ENCODE results near the gene OXT.
"Not testable (repeated sequence)": the region's sequence is repeated elsewhere in the genome, so short reads cannot be mapped to it uniquely, and the experiment has no call there.

Gene OXT

DNA sequence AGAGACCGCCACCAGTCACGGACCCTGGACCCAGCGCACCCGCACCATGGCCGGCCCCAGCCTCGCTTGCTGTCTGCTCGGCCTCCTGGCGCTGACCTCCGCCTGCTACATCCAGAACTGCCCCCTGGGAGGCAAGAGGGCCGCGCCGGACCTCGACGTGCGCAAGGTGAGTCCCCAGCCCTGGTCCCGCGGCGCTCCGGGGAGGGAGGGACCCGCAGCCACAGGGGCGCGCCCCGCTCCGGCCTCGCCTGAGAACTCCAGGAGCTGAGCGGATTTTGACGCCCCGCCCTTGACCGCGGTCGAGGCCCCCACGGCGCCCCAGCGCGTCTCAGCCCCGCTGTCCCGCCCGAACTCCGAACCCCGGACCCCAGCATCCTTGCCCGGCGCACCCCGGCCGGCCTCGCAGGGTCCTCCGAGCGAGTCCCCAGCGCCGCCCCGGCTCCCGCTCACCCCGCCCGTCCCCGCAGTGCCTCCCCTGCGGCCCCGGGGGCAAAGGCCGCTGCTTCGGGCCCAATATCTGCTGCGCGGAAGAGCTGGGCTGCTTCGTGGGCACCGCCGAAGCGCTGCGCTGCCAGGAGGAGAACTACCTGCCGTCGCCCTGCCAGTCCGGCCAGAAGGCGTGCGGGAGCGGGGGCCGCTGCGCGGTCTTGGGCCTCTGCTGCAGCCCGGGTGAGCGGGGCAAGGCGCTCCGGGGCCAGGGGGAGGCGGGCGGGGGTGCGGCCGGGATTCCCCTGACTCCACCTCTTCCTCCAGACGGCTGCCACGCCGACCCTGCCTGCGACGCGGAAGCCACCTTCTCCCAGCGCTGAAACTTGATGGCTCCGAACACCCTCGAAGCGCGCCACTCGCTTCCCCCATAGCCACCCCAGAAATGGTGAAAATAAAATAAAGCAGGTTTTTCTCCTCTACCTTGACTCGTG is at the start of gene OXT:
TSS of gene OXT (plus strand) at position 11 of the 920 bp plus-strand sequence. CDS start at position 47, 36 bp downstream.
- Histone ChIP-seq H3K4me1 (ENCODE audit: control insufficient read depth, insufficient read depth, low read length) (no peaks in the 10 kb centered on the region), H3K36me3 (ENCODE audit: control insufficient read depth, insufficient read depth, low read length) (no peaks in the 10 kb centered on the region), H3K4me3 (ENCODE audit: low read depth, low read length) (peak within 1 kb of the TSS; percentile 41), H3K27me3 (ENCODE audit: control insufficient read depth, insufficient read depth, low read length) (peaks cover 23% of the 10 kb centered on the region), H3K9me3 (ENCODE audit: control insufficient read depth, insufficient read depth, low read length) (no peaks in the 10 kb centered on the region), H3K9ac (ENCODE audit: low read depth, low read length) (no peak within 1 kb of the TSS)

DNA sequence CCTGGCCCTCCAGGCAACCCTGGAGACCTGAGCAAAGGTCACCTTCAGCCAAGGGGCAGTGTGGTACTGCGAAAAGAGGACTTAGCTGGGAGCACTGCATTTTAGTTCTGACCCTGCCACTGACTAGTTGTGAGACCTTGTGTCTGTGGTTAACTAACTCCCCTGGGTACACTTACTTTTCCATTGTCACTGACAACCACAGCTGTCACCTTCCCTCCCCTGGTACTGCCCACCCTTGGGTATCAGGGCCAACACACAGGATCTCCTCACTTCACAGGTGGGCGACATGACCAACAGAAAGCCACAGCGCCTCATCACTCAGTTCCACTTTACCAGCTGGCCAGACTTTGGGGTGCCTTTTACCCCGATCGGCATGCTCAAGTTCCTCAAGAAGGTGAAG is 49.6 kb upstream of the OXT start:
- Histone ChIP-seq H3K36me3 (ENCODE audit: control insufficient read depth, insufficient read depth, low read length) (peaks cover 34% of the 10 kb centered on the region), H3K27me3 (ENCODE audit: control insufficient read depth, insufficient read depth, low read length) (no peaks in the 10 kb centered on the region), H3K4me3 (ENCODE audit: low read depth, low read length) (no peak overlapping the region), H3K9me3 (ENCODE audit: control insufficient read depth, insufficient read depth, low read length) (no peaks in the 10 kb centered on the region), H3K9ac (ENCODE audit: low read depth, low read length) (no peak overlapping the region), H3K4me1 (ENCODE audit: control insufficient read depth, insufficient read depth, low read length) (no peaks in the 10 kb centered on the region)

DNA sequence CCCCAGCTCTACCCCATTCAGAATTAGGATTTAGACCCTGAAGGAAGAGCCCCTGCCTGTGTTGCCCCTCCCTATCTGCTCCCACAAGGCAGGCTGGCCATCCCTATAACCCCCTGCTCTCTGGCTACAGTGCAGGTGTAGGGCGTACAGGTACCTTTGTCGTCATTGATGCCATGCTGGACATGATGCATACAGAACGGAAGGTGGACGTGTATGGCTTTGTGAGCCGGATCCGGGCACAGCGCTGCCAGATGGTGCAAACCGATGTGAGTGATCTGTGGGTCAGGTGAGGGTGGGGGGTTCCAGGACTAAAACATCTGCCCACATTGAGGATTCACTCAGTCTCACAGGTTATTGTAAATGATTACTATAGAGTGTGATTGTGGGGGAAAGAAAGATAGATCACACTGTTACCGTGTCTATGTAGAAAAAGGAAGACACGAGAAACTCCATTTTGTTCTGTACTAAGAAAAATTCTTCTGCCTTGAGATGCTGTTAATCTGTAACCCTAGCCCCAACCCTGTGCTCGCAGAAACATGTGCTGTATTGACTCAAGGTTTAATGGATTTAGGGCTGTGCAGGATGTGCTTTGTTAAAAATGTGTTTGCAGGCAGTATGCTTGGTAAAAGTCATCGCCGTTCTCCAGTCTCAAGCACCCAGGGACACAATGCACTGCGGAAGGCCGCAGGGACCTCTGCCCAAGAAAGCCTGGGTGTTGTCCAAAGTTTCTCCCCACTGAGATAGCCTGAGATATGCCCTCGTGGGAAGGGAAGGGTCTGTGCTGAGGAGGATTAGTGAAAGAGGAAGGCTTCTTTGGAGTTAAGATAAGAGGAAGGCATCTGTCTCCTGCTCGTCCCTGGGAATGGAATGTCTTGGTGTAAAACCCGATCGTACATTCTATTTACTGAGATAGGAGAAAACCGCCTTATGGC is 48.6 kb upstream of the OXT start:
- not testable (repeated sequence) for H3K4me3 ChIP-seq (ENCODE audit: low read depth, low read length); H3K4me1 ChIP-seq (ENCODE audit: control insufficient read depth, insufficient read depth, low read length); H3K27me3 ChIP-seq (ENCODE audit: control insufficient read depth, insufficient read depth, low read length); H3K9me3 ChIP-seq (ENCODE audit: control insufficient read depth, insufficient read depth, low read length); H3K9ac ChIP-seq (ENCODE audit: low read depth, low read length)
- peaks cover 41% of the 10 kb centered on the region for H3K36me3 ChIP-seq (ENCODE audit: control insufficient read depth, insufficient read depth, low read length)

DNA sequence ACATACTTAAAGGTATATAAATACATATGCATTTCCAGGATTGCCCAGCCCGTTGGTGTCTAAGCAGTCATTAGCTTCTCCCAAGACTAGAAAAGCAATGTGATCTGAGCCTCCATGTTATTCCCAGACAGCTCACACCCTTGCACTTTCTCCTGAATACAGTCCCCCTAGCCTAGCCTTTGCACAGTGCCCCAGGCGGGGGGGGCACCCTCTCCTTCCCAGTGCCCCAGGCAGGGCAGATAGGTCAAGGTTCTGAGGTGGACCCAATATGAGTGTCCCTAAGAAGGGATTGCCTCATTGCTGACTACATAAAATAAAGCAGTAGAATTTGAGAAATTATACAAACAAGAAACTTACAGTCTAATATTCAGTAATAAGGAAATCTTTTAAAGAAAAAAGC is 43.4 kb upstream of the OXT start:
- H3K36me3 ChIP-seq (ENCODE audit: control insufficient read depth, insufficient read depth, low read length) = peaks cover 29% of the 10 kb centered on the region
- no peaks in the 10 kb centered on the region for H3K27me3 ChIP-seq (ENCODE audit: control insufficient read depth, insufficient read depth, low read length)
- no peak overlapping the region for H3K4me3 ChIP-seq (ENCODE audit: low read depth, low read length)
- H3K9me3 ChIP-seq (ENCODE audit: control insufficient read depth, insufficient read depth, low read length) = no peaks in the 10 kb centered on the region
- H3K9ac ChIP-seq (ENCODE audit: low read depth, low read length) = no peak overlapping the region
- no peaks in the 10 kb centered on the region for H3K4me1 ChIP-seq (ENCODE audit: control insufficient read depth, insufficient read depth, low read length)

DNA sequence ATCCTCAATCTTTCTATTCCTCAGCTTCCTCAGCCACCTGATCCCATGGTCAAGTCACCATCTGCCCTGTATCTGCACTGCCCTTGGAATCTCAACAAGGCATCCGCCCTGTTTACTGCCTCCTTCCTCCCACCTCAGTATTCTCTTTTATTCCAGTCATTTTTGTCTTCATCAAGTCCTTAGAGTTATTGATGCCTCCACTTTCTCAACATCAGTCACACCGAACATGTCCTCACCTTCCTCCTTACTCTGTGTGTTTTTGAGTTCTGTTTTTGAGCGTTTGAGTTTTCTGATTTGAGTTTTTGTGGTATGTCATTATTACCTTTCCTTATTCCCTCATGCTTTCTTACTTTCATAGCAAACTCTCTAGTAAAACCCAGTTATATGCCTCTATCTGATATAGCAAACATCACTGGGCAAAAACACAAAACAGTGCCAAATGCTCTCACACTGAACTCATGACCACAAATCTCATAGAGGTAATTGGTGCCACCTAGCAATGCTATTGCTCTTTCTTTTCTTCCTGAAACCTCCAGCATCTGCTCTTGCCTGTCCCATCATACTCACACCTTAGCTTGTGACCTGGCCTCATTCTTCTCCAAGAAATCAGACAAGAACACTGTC is 39.8 kb upstream of the OXT start:
- H3K9ac ChIP-seq (ENCODE audit: low read depth, low read length) = no peak overlapping the region
- H3K36me3 ChIP-seq (ENCODE audit: control insufficient read depth, insufficient read depth, low read length) = peaks cover 26% of the 10 kb centered on the region
- H3K27me3 ChIP-seq (ENCODE audit: control insufficient read depth, insufficient read depth, low read length) = no peaks in the 10 kb centered on the region
- H3K4me1 ChIP-seq (ENCODE audit: control insufficient read depth, insufficient read depth, low read length) = no peaks in the 10 kb centered on the region
- no peaks in the 10 kb centered on the region for H3K9me3 ChIP-seq (ENCODE audit: control insufficient read depth, insufficient read depth, low read length)
- H3K4me3 ChIP-seq (ENCODE audit: low read depth, low read length) = no peak overlapping the region

DNA sequence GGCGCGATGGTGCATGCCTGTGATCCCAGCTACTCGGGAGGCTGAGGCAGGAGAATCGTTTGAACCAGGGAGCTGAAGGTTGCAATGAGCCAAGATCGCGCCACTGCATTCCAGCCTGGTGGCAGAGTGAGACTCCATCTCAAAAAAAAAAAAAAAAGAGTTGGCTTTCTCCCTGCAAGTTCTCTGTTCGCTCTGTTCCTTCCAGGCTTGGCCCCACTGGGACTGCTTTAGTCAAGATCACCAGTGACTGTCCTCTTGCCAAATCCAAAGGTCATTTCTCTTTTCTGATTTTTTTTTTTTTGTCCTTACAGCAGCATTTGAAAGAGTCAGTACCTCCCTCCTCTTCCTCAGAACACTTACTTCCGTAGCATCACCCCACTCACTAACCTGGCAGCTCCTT is 38.8 kb upstream of the OXT start:
- H3K36me3 ChIP-seq (ENCODE audit: control insufficient read depth, insufficient read depth, low read length) = peaks cover 29% of the 10 kb centered on the region
- no peaks in the 10 kb centered on the region for H3K27me3 ChIP-seq (ENCODE audit: control insufficient read depth, insufficient read depth, low read length)

DNA sequence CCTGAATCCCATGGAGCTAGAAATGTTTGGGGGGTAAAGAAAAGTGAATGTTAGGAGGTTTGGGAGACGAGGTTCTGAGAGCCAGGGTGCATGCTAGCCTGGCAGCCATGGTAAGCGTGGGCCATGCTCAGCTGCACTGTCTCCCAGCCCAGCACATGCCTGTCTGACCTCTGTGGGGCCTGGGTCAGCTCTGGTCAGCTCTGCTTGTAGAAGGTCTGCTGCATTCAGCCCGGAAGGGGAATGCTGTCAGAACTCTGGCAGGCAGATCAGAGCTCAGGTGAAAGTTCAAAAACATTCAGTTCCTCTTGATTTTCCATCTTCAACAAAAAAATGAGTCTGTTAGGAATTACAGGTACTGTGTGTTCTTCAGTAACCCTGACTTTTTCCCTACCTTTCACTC is 33.8 kb upstream of the OXT start:
- Histone ChIP-seq H3K27me3 (ENCODE audit: control insufficient read depth, insufficient read depth, low read length) (no peaks in the 10 kb centered on the region), H3K9me3 (ENCODE audit: control insufficient read depth, insufficient read depth, low read length) (no peaks in the 10 kb centered on the region), H3K9ac (ENCODE audit: low read depth, low read length) (no peak overlapping the region), H3K4me3 (ENCODE audit: low read depth, low read length) (no peak overlapping the region), H3K36me3 (ENCODE audit: control insufficient read depth, insufficient read depth, low read length) (peaks cover 26% of the 10 kb centered on the region), H3K4me1 (ENCODE audit: control insufficient read depth, insufficient read depth, low read length) (peaks cover 9% of the 10 kb centered on the region)

More for the DNA sequence above, 38.8 kb upstream of the OXT start:
- H3K4me3 ChIP-seq (ENCODE audit: low read depth, low read length) = no peak overlapping the region
- no peaks in the 10 kb centered on the region for H3K4me1 ChIP-seq (ENCODE audit: control insufficient read depth, insufficient read depth, low read length)
- no peaks in the 10 kb centered on the region for H3K9me3 ChIP-seq (ENCODE audit: control insufficient read depth, insufficient read depth, low read length)
- no peak overlapping the region for H3K9ac ChIP-seq (ENCODE audit: low read depth, low read length)

DNA sequence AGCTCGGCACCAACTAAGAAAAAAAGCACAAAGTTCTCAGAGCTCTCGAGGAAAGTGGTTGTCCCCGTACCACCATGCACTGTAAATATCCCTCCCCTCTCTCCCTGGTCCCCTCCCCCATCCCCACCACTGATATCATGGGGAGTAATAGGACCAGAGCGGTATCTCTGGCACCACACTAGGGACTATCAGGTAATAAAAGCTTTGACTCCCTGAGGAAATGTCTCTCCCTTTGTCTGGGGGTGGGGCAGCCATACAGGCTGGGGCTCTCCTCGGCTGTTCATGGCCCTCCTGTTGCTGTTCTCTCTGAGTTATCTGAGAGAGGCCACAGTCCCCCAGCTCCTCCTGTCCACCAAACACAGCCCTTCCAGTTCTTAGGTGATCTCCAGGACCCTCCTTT is 33.0 kb upstream of the OXT start:
- no peak overlapping the region for H3K9ac ChIP-seq (ENCODE audit: low read depth, low read length)
- H3K4me3 ChIP-seq (ENCODE audit: low read depth, low read length) = no peak overlapping the region
- no peaks in the 10 kb centered on the region for H3K27me3 ChIP-seq (ENCODE audit: control insufficient read depth, insufficient read depth, low read length)
- peaks cover 10% of the 10 kb centered on the region for H3K4me1 ChIP-seq (ENCODE audit: control insufficient read depth, insufficient read depth, low read length)
- peaks cover 26% of the 10 kb centered on the region for H3K36me3 ChIP-seq (ENCODE audit: control insufficient read depth, insufficient read depth, low read length)
- no peaks in the 10 kb centered on the region for H3K9me3 ChIP-seq (ENCODE audit: control insufficient read depth, insufficient read depth, low read length)

DNA sequence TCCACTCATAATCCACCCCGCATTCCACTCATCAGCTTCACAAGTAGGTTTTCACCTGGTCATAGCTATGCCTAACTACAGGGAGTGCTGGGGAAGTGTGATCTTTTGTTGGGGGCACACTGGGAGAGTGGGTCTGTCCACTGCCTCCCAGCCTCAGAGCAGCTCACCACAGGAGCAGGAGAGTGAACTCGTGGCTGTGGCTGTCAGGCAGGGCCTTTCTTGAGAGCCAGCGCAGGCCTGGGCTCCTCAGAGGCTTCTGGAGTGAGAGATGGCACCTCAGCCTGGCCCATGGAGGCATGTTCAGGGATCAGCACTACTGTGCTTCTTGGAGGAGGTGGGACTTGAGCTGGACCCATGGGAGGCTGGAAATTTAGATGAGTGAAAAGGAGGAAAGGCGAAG is 32.0 kb upstream of the OXT start:
- no peaks in the 10 kb centered on the region for H3K9me3 ChIP-seq (ENCODE audit: control insufficient read depth, insufficient read depth, low read length)
- no peak overlapping the region for H3K4me3 ChIP-seq (ENCODE audit: low read depth, low read length)
- peaks cover 26% of the 10 kb centered on the region for H3K36me3 ChIP-seq (ENCODE audit: control insufficient read depth, insufficient read depth, low read length)
- peaks cover 10% of the 10 kb centered on the region for H3K4me1 ChIP-seq (ENCODE audit: control insufficient read depth, insufficient read depth, low read length)
- H3K27me3 ChIP-seq (ENCODE audit: control insufficient read depth, insufficient read depth, low read length) = peaks cover 2% of the 10 kb centered on the region
- no peak overlapping the region for H3K9ac ChIP-seq (ENCODE audit: low read depth, low read length)

DNA sequence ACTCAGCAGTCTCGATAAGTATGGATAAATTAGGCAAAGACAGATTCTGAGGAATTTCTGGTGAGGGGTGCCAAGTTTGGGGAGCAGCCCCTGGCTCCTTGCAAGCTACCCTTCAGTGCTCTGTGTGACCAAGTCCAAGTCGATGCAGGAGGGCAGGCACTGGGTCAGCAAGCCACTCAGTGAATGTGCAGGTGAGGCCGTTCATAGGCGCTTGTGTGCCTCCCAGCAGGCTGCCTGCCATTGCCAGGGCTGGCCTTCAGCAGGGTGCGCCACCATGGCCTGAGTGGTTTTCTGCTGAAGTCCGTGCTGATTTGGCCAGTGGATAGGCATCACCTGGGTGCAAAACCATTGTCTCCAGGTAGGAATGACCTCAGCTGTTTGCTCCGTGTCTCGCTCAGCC is 31.3 kb upstream of the OXT start:
- Histone ChIP-seq H3K4me1 (ENCODE audit: control insufficient read depth, insufficient read depth, low read length) (peaks cover 10% of the 10 kb centered on the region), H3K9ac (ENCODE audit: low read depth, low read length) (no peak overlapping the region), H3K27me3 (ENCODE audit: control insufficient read depth, insufficient read depth, low read length) (peaks cover 2% of the 10 kb centered on the region), H3K4me3 (ENCODE audit: low read depth, low read length) (no peak overlapping the region), H3K9me3 (ENCODE audit: control insufficient read depth, insufficient read depth, low read length) (no peaks in the 10 kb centered on the region), H3K36me3 (ENCODE audit: control insufficient read depth, insufficient read depth, low read length) (peaks cover 26% of the 10 kb centered on the region)

DNA sequence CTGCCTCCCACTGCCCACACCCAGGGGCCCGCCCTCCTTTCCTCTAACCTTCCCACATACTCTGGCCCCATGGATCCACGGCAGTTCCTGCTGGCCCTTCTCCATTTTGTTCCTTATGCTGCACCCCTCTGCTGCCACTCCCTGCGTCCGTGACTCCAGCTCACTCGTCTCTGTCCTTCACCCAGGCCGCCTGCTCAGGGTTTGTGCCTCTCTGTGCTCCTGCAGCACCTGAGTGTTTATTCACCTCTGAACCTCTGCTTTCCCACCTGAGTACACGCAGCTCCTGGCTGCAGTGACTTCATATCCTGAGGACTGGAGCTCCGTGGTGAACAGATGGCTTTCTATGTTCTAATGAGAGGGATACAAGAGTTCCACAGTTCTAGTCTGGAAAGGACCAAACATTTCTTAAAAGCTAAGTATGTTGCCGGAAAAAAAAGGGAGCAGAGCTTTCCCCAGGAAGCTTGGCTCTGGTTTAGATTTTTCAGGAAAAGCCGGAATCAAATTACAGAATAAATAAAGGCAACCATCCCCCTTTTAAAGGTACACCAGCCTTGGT is 29.5 kb upstream of the OXT start:
- H3K4me1 ChIP-seq (ENCODE audit: control insufficient read depth, insufficient read depth, low read length) = peaks cover 10% of the 10 kb centered on the region
- H3K27me3 ChIP-seq (ENCODE audit: control insufficient read depth, insufficient read depth, low read length) = peaks cover 2% of the 10 kb centered on the region
- no peak overlapping the region for H3K4me3 ChIP-seq (ENCODE audit: low read depth, low read length)
- no peak overlapping the region for H3K9ac ChIP-seq (ENCODE audit: low read depth, low read length)
- peaks cover 13% of the 10 kb centered on the region for H3K36me3 ChIP-seq (ENCODE audit: control insufficient read depth, insufficient read depth, low read length)
- no peaks in the 10 kb centered on the region for H3K9me3 ChIP-seq (ENCODE audit: control insufficient read depth, insufficient read depth, low read length)

Measured in iPS-15b (cell line).